Sigmoid colon (tissue), 7 donors: ENCODE measurements around the gene LLGL1. TPM values are rescaled to one million over a fixed set of nuclear protein-coding genes. Genes with fewer than 3 reads are reported as not detected.

Experiments used
- DNase-seq: peaks from one replicate; pipeline ENCODE4 v3.0.0-alpha.2; 2019
- H3K27ac ChIP-seq, 4 donors: fragments of 200-600 bp; sonication (generic); one replicate each; pipeline ENCODE4 v1.5.1; 2016 to 2019; ENCODE audit warnings: mild to moderate bottlenecking in 1 of 4
- H3K27me3 ChIP-seq, 3 donors: fragments of 200-600 bp; sonication (generic); one replicate each; pipeline ENCODE4 v1.5.1; 2019; ENCODE audit warnings: mild to moderate bottlenecking in 1 of 3
- H3K36me3 ChIP-seq, 4 donors: fragments of 200-600 bp; sonication (generic); one replicate each; pipeline ENCODE4 v1.5.1; 2016 to 2019
- H3K4me1 ChIP-seq, 4 donors: fragments of 200-600 bp; sonication (generic); one replicate each; pipeline ENCODE4 v1.5.1; 2017 to 2019
- H3K4me3 ChIP-seq, 4 donors: fragments of 200-600 bp; sonication (generic); one replicate each; pipeline ENCODE4 v1.5.1; 2017 to 2019; ENCODE audit warnings: mild to moderate bottlenecking in 2 of 4, moderate library complexity in 1 of 4
- H3K9me3 ChIP-seq, 4 donors: fragments of 200-600 bp in 3 of 4; sonication (generic) in 3 of 4; one replicate each; pipeline versions ENCODE4 v1.5.1 to v1.6.1; 2013 to 2019
- EP300 ChIP-seq, 4 donors: sonication (generic); formaldehyde crosslinking; IDR thresholded peaks; one replicate each; pipeline ENCODE4 v1.6.1; 2017; ENCODE audit warnings: antibody characterized with exemption in 4 of 4
- POLR2A ChIP-seq, 2 donors: fragments of 450-650 bp; IDR thresholded peaks; one replicate each; pipeline ENCODE4 v1.6.1; 2016; ENCODE audit warnings: antibody characterized with exemption in 2 of 2, mild to moderate bottlenecking in 2 of 2, moderate library complexity in 2 of 2
- POLR2AphosphoS5 ChIP-seq, 4 donors: sonication (generic); formaldehyde crosslinking; IDR thresholded peaks; one replicate each; pipeline ENCODE4 v1.6.1; 2017; ENCODE audit warnings: antibody characterized with exemption in 4 of 4
- WGBS, 2 donors: extraction: QIAGEN DNeasy Blood & Tissue Kit; methylation state at CpG; one replicate each; pipeline ENCODE4 v1.1.7; 2013; 5-methylcytosine and 5-hydroxymethylcytosine counted together
- intact Hi-C: fragments of 100-400 bp; cut with DNase I; formaldehyde crosslinking; loops from one replicate; pipeline ENCODE4 v1.15.1; 2023
- polyA plus RNA-seq, 3 donors: library from polyadenylated mRNA; stranded (reverse); fragments of 200-250 nt; gene quantifications; one replicate each; pipeline ENCODE4 v1.2.3, GENCODE V29; 2013
- total RNA-seq, 4 donors: library from RNA; depleted of rRNA; stranded (reverse); fragments of >200 nt; gene quantifications; one replicate each; pipeline ENCODE4 v1.1.0, GENCODE V29; 2016
- TF ChIP-seq, protein P1 (sequence below), 4 experiments: fragments of 450-650 bp in 3 of 4; fragments of 200-600 bp in 1 of 4; IDR thresholded peaks; one replicate each; pipeline ENCODE4 v1.5.1; 2016 to 2019; ENCODE audit warnings: antibody characterized with exemption in 4 of 4, mild to moderate bottlenecking in 3 of 4, moderate library complexity in 2 of 4
- donor health status: healthy with polysubstance abuse.
- donor health status: Bipolar disorder and iron deficiency.
- donor health status: healthy.

The LLGL1 gene
- total and polyA plus RNA-seq, 7 donors, result 2.8 to 25.2 (median 16.8) TPM

DNA sequence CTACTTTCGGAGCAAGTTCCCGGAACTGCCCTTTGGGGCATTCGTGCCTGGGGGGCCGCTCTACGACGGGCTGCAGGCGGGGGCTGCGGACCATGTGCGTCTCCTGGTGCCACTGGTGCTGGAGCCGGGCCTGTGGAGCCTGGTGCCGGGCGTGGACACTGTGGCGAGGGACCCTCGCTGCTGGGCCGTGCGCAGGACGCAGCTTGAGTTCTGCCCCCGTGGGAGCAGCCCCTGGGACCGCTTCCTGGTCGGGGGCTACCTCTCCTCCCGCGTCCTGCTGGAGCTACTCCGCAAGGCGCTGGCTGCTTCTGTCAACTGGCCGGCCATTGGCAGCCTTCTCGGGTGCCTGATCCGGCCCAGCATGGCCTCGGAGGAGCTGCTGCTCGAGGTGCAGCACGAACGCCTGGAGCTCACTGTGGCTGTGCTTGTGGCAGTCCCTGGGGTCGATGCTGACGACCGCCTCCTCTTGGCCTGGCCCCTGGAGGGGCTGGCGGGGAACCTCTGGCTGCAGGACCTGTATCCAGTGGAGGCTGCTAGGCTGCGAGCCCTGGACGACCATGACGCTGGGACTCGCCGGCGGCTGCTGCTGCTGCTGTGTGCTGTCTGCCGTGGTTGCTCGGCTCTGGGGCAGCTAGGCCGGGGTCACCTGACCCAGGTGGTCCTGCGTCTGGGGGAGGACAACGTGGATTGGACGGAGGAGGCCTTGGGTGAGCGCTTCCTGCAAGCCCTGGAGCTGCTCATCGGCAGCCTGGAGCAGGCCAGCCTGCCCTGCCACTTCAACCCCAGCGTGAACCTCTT lies 38.6 kb downstream of the LLGL1 start:
- Histone ChIP-seq H3K4me3 (no peak overlapping the region), H3K27ac (no peak overlapping the region), H3K4me1 (peaks cover 0 to 28% (median 26%) of the 10 kb centered on the region in 4 donors), H3K36me3 (peaks cover 26 to 33% (median 28%) of the 10 kb centered on the region in 4 donors), H3K27me3 (no peaks in the 10 kb centered on the region), H3K9me3 (no peaks in the 10 kb centered on the region)
- 94 to 96% methylated on average over 50 of the region's 50 CpGs for WGBS, 2 donors
- no peak for TF ChIP-seq POLR2A (IDR thresholded peaks at IDR 0.05)
- no peak for TF ChIP-seq EP300 (IDR thresholded peaks at IDR 0.05)
- TF ChIP-seq, protein P1, sequence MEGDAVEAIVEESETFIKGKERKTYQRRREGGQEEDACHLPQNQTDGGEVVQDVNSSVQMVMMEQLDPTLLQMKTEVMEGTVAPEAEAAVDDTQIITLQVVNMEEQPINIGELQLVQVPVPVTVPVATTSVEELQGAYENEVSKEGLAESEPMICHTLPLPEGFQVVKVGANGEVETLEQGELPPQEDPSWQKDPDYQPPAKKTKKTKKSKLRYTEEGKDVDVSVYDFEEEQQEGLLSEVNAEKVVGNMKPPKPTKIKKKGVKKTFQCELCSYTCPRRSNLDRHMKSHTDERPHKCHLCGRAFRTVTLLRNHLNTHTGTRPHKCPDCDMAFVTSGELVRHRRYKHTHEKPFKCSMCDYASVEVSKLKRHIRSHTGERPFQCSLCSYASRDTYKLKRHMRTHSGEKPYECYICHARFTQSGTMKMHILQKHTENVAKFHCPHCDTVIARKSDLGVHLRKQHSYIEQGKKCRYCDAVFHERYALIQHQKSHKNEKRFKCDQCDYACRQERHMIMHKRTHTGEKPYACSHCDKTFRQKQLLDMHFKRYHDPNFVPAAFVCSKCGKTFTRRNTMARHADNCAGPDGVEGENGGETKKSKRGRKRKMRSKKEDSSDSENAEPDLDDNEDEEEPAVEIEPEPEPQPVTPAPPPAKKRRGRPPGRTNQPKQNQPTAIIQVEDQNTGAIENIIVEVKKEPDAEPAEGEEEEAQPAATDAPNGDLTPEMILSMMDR (IDR thresholded peaks at IDR 0.05), result no peak
- TF ChIP-seq POLR2AphosphoS5 (IDR thresholded peaks at IDR 0.05), result no peak
- no peak for DNase-seq
- intact Hi-C loops, result no loop called here

DNA sequence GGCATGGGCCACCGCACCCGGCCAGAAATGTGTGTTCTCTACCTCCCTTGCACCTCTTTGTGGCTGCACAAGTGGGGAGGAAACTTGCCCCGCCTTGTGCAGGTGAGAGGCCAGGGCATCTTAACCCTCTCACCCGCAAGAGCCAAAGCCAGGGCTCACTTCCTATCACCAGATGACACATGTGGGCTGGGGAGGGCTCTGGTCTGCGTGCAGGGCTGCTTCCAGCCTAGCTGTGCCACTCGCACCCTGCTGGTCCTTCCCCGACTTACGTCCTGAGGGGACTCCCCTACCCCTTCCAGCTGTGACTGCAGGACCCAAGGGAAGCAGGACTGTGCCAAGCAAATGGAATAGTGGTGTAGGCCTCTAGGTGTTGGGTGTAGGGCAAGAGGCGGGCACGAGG lies 41.9 kb downstream of the LLGL1 start:
- WGBS, 2 donors, result 73 to 84% methylated on average over 10 of the region's 10 CpGs
- H3K27me3 ChIP-seq, result no peaks in the 10 kb centered on the region
- intact Hi-C loops, result no loop called here
- no peak for DNase-seq
- peaks cover 0 to 8% (median 5%) of the 10 kb centered on the region in 4 donors for H3K4me1 ChIP-seq
- H3K36me3 ChIP-seq, result peaks cover 26 to 33% (median 28%) of the 10 kb centered on the region in 4 donors
- no peak overlapping the region for H3K27ac ChIP-seq
- no peak overlapping the region for H3K4me3 ChIP-seq
- TF ChIP-seq, protein P1 (IDR thresholded peaks at IDR 0.05), result no peak
- TF ChIP-seq EP300 (IDR thresholded peaks at IDR 0.05) (no peak), POLR2A (IDR thresholded peaks at IDR 0.05) (no peak), POLR2AphosphoS5 (IDR thresholded peaks at IDR 0.05) (no peak)
- H3K9me3 ChIP-seq, result no peaks in the 10 kb centered on the region

DNA sequence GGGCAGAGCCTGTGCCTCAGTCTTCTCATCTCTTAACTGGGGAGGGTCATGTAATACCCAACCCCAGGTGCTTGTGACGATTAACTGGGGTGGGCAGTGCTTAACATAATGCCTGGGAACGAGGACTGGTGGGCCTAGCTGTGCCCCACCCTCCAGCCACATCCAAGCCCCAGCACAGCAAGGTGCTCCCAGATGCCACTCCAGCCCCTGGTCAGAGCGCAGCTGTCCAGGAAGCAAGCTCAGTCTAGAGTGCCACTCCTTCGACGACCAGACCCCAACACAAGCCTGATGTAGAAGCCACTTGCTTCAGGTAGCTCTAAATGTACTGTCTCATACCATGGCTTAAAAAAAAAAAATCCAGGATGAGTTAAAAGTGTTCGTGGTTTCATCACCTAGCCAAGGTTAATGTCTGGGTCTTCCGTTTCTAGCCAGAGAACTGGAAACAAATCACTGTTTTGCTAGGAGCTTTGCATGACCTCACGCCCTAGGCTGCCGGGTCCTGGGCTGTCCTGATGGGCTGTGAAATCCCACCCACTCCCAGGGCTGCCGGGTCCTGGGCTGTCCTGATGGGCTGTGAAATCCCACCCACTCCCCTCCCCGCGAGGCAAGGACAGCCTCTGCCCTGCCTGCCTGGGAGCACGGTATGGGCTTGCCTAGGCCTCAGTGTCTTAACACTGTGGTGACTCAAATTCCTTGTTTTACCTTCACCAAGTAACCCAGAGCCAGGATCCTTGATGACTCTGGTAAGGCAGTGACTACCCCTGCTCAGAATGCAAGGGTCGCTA lies 42.7 kb downstream of the LLGL1 start:
- no peak for DNase-seq

DNA sequence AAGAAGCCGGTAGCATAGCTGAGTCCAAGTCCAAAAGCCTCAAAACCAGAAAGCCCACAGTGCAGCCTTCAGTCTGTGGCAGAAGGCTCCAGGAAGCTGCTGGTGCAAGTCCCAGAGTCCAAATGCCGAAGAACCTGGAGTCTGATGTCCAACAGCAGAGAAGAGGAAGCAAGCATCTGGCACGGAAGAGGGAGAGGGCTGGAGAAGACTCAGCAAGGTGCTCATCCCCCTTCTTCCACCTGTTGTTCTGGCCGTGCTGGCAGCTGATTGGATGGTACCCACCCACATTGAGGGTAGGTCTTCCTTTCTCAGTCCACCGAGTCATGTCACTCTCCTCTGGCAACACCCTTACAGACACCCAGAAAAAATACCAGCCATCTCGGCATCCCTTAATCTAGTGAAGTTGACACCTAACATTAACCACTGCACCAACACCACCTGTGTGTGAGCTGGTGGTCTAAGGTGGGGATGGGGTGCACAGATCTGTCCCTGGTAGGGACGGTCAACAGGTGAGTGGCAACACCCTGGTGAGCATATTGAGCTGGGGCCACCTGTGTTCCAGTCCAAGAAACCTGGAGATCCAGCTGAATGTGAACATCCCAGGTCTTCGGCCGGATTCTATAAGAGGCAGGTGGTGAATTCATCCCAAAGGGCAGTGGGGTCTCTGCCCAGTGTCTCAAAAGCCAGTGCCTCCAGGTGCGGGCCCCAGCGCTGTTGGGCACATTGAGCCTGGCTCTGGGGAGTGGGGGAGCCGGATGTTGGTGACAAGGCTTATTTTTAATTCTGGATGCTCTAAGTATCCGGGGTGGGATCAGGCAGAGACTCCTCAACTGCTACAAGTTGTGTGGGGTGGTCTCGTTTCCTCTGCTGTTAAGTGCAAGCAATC lies 44.9 kb downstream of the LLGL1 start:
- H3K9me3 ChIP-seq, result no peaks in the 10 kb centered on the region
- H3K4me3 ChIP-seq, result no peak overlapping the region
- peaks cover 7 to 29% (median 13%) of the 10 kb centered on the region in 4 donors for H3K36me3 ChIP-seq
- TF ChIP-seq EP300 (IDR thresholded peaks at IDR 0.05), result no peak
- WGBS, 2 donors, result 87 to 90% methylated on average over 14 of the region's 14 CpGs
- DNase-seq, result no peak
- H3K4me1 ChIP-seq, result no peaks in the 10 kb centered on the region
- intact Hi-C loops, result no loop called here
- no peak overlapping the region for H3K27ac ChIP-seq
- H3K27me3 ChIP-seq, result no peaks in the 10 kb centered on the region

More for the DNA sequence above, 42.7 kb downstream of the LLGL1 start:
- Histone ChIP-seq H3K4me3 (no peak overlapping the region), H3K27me3 (no peaks in the 10 kb centered on the region), H3K36me3 (peaks cover 21 to 33% (median 26%) of the 10 kb centered on the region in 4 donors), H3K9me3 (no peaks in the 10 kb centered on the region), H3K27ac (no peak overlapping the region), H3K4me1 (peaks cover 0 to under 1% (median 0%) of the 10 kb centered on the region in 4 donors)
- intact Hi-C loops, result no loop called here
- WGBS, 2 donors, result 62 to 65% methylated on average over 14 of the region's 14 CpGs
- TF ChIP-seq POLR2A (IDR thresholded peaks at IDR 0.05), result no peak
- TF ChIP-seq, protein P1 (IDR thresholded peaks at IDR 0.05), result no peak
